BJ (cell line): Measurements from ENCODE around the gene EHMT2. TPM values are rescaled to one million over a fixed set of nuclear protein-coding genes. Genes with fewer than 3 reads are reported as not detected.
"Not testable (repeated sequence)": the region's sequence is repeated elsewhere in the genome, so short reads cannot be mapped to it uniquely, and the experiment has no call there.

Experiments
- CTCF ChIA-PET: fragments of 350-600 bp; formaldehyde crosslinking; extraction: SDS; loops from one replicate; lab custom pipeline; 2021; ENCODE audit warnings: antibody characterized with exemption, inconsistent platforms; lab: Yijun Ruan, JAX
- POLR2A ChIA-PET: fragments of 300-600 bp; sonication (Branson Sonifier 250); formaldehyde crosslinking; extraction: SDS; loops from one replicate; lab custom pipeline; 2021; ENCODE audit warnings: antibody characterized with exemption; lab: Charles Lee
- DNase-seq: peaks from one replicate; pipeline ENCODE4 v3.0.0-alpha.2; 2011; ENCODE audit warnings: low read depth
- H3K27me3 ChIP-seq: 2 replicates; pipeline ENCODE4 v1.6.0; 2011; ENCODE audit warnings: low read length; ENCODE audit not compliant: control insufficient read depth, insufficient read depth
- H3K36me3 ChIP-seq: 2 replicates; pipeline ENCODE4 v1.5.1; 2011; ENCODE audit warnings: low read length; ENCODE audit not compliant: control insufficient read depth, insufficient read depth
- H3K4me3 ChIP-seq: 2 replicates; pipeline ENCODE4 v1.5.1; 2011; ENCODE audit warnings: low read depth, mild to moderate bottlenecking, control low read depth, low read length
- CTCF ChIP-seq: IDR thresholded peaks from 2 replicates; pipeline ENCODE4 v1.5.1; 2011; ENCODE audit warnings: low read depth, mild to moderate bottlenecking, control low read depth, inconsistent platforms, low read length, moderate library complexity; ENCODE audit not compliant: insufficient read depth
- polyA plus RNA-seq: library from polyadenylated mRNA; depleted of rRNA; stranded (reverse); fragments of >200 nt; gene quantifications from 2 replicates; pipeline ENCODE4 v1.2.3, GENCODE V29; 2011

EHMT2 gene
- polyA plus RNA-seq, 1 experiment: 32.8 TPM

- CTCF ChIA-PET: interaction anchor here (0.6 to 1.4 kb wide), 3 partner anchors 23 to 34 kb away, joined by 3 to 4 read pairs (median 3); no protein-coding TSS in a partner anchor
- POLR2A ChIA-PET: interaction anchor here (0.6 kb wide), 1 partner anchor 234 kb away, joined by 7 read pairs; the partner anchor contains the start of gene PRRT1
- no peaks in the 10 kb centered on the region for H3K36me3 ChIP-seq
- no peak for TF ChIP-seq CTCF
- H3K4me3 ChIP-seq: no peak overlapping the region
- no peak for DNase-seq
- no peaks in the 10 kb centered on the region for H3K27me3 ChIP-seq
Measured at GRCh38 chr6:31918069-31918720, 20.7 kb upstream of the EHMT2 start.

GRCh38 chr6:31915756-31916155 is 18.3 kb upstream of the EHMT2 start:
- TF ChIP-seq CTCF: no peak
- Histone ChIP-seq H3K4me3 (no peak overlapping the region), H3K36me3 (no peaks in the 10 kb centered on the region), H3K27me3 (no peaks in the 10 kb centered on the region)
- ChIA-PET POLR2A (no interaction called here), CTCF (no interaction called here)
- no peak for DNase-seq

- TF ChIP-seq CTCF: no peak
- Histone ChIP-seq H3K4me3 (no peak overlapping the region), H3K27me3 (no peaks in the 10 kb centered on the region), H3K36me3 (no peaks in the 10 kb centered on the region)
- POLR2A ChIA-PET: no interaction called here
- CTCF ChIA-PET: no interaction called here
- DNase-seq: no peak
Measured at GRCh38 chr6:31915351-31915750, 17.9 kb upstream of the EHMT2 start.

- no peak for TF ChIP-seq CTCF
- Histone ChIP-seq H3K4me3 (no peak overlapping the region), H3K36me3 (no peaks in the 10 kb centered on the region), H3K27me3 (no peaks in the 10 kb centered on the region)
- CTCF ChIA-PET: interaction anchor here (1.4 kb wide), 1 partner anchor 40 kb away, joined by 9 read pairs; no protein-coding TSS in a partner anchor
- POLR2A ChIA-PET: interaction anchor here (0.6 kb wide), 1 partner anchor 331 kb away, joined by 5 read pairs; no protein-coding TSS in a partner anchor
- DNase-seq: no peak
Measured at GRCh38 chr6:31911826-31912585, 14.5 kb upstream of the EHMT2 start.

- H3K36me3 ChIP-seq, DNase-seq, H3K4me3 ChIP-seq, H3K27me3 ChIP-seq, POLR2A ChIA-PET: not testable (repeated sequence)
- CTCF ChIA-PET: interaction anchor here (1.5 to 2.3 kb wide), 2 partner anchors 9 to 43 kb away, joined by 3 to 8 read pairs; no protein-coding TSS in a partner anchor
Measured at GRCh38 chr6:31909298-31909697, 11.8 kb upstream of the EHMT2 start.
